Measurements from ENCODE around the gene STYXL2.

Gene STYXL2

GRCh38 chr1:167136806-167137205 lies 42.9 kb downstream of the STYXL2 start:
- DNase-seq (ENCODE audit: low read depth) = no peak

GRCh38 chr1:167137332-167137781 lies 43.5 kb downstream of the STYXL2 start:
- no peak for DNase-seq (ENCODE audit: low read depth)

GRCh38 chr1:167137793-167138510 lies 44.1 kb downstream of the STYXL2 start:
- DNase-seq (ENCODE audit: low read depth) = no peak

- DNase-seq (ENCODE audit: low read depth) = no peak
Measured at GRCh38 chr1:167138703-167139102, 44.8 kb downstream of the STYXL2 start.

- DNase-seq (ENCODE audit: low read depth) = no peak
Measured at GRCh38 chr1:167141963-167142362, 48.1 kb downstream of the STYXL2 start.
